Thyroid gland (tissue), 4 donors: ENCODE data around the gene CHDH. TPM values are rescaled to one million over a fixed set of nuclear protein-coding genes. Genes with fewer than 3 reads are reported as not detected.

Source experiments
- DNase-seq, 2 donors: peaks; one replicate each; pipeline ENCODE4 v3.0.0-alpha.2; 2019
- H3K27ac ChIP-seq, 3 donors: fragments of 200-600 bp; sonication (generic); 1 replicate in 2 of 3; 2 replicates in 1 of 3; pipeline ENCODE4 v1.5.1; 2016 to 2019; ENCODE audit warnings: mild to moderate bottlenecking in 1 of 3, moderate library complexity in 1 of 3
- H3K27me3 ChIP-seq: fragments of 200-600 bp; sonication (generic); one replicate; pipeline ENCODE4 v1.5.1; 2019
- H3K36me3 ChIP-seq, 2 donors: fragments of 200-600 bp; sonication (generic); one replicate each; pipeline ENCODE4 v1.5.1; 2016 to 2019
- H3K4me1 ChIP-seq, 2 donors: fragments of 200-600 bp; sonication (generic); one replicate each; pipeline ENCODE4 v1.5.1; 2017 to 2019
- H3K4me3 ChIP-seq, 3 donors: fragments of 200-600 bp; sonication (generic); replicated peaks in 1 of 3; 1 replicate in 2 of 3; 2 replicates in 1 of 3; pipeline ENCODE4 v1.5.1; 2016; ENCODE audit warnings: mild to moderate bottlenecking in 1 of 3
- H3K9me3 ChIP-seq: fragments of 200-600 bp; sonication (generic); one replicate; pipeline ENCODE4 v1.5.1; 2017
- CTCF ChIP-seq, 6 experiments: fragments of 200-600 bp in 3 of 6; fragments of 450-650 bp in 3 of 6; sonication (generic) in 3 of 6; IDR thresholded peaks; one replicate each; pipeline ENCODE4 v1.5.1; 2016 to 2019; ENCODE audit warnings: antibody characterized with exemption in 6 of 6, mild to moderate bottlenecking in 2 of 6, inconsistent platforms in 1 of 6, moderate library complexity in 1 of 6
- POLR2A ChIP-seq, 2 donors: fragments of 450-650 bp; IDR thresholded peaks; one replicate each; pipeline ENCODE4 v1.6.1; 2017; ENCODE audit warnings: antibody characterized with exemption in 2 of 2, mild to moderate bottlenecking in 2 of 2, moderate library complexity in 1 of 2
- WGBS, 2 donors: methylation state at CpG; one replicate each; pipeline ENCODE4 v1.1.5; 2017; 5-methylcytosine and 5-hydroxymethylcytosine counted together
- intact Hi-C: fragments of 100-400 bp; cut with DNase I; formaldehyde crosslinking; loops from one replicate; pipeline ENCODE4 v1.15.1; 2023
- total RNA-seq, 4 donors: library from RNA; depleted of rRNA; stranded (reverse); fragments of >200 nt; gene quantifications; one replicate each; pipeline ENCODE4 v1.2.3, GENCODE V29; 2016

The CHDH gene
- total RNA-seq, 4 donors from 2014 or later: 4.7 to 26.9 (median 11.1) TPM

- H3K9me3 ChIP-seq: no peaks in the 10 kb centered on the region
- intact Hi-C loops: no loop called here
- TF ChIP-seq POLR2A (IDR thresholded peaks at IDR 0.05): no peak
- TF ChIP-seq CTCF (IDR thresholded peaks at IDR 0.05): no peak
- H3K36me3 ChIP-seq: peaks cover 15 to 33% of the 10 kb centered on the region in 2 donors
- no peaks in the 10 kb centered on the region for H3K27me3 ChIP-seq
- no peaks in the 10 kb centered on the region for H3K4me1 ChIP-seq
- no peak overlapping the region for H3K4me3 ChIP-seq
- WGBS, 2 donors: 92 to 94% methylated on average over 3 of the region's 3 CpGs
- no peak overlapping the region for H3K27ac ChIP-seq
- DNase-seq: no peak
Measured at GRCh38 chr3:53862241-53862640, 16.0 kb upstream of the CHDH start.

- Histone ChIP-seq H3K27me3 (no peaks in the 10 kb centered on the region), H3K4me3 (no peak overlapping the region), H3K9me3 (no peaks in the 10 kb centered on the region), H3K4me1 (peaks cover 0 to 5% of the 10 kb centered on the region in 2 donors), H3K36me3 (peaks cover 11 to 33% of the 10 kb centered on the region in 2 donors), H3K27ac (no peak overlapping the region)
- TF ChIP-seq CTCF (IDR thresholded peaks at IDR 0.05): no peak
- no peak for TF ChIP-seq POLR2A (IDR thresholded peaks at IDR 0.05)
- intact Hi-C loops: no loop called here
- no peak for DNase-seq
- 88 to 90% methylated on average over 4 of the region's 4 CpGs for WGBS, 2 donors
Measured at GRCh38 chr3:53860196-53860595, 14.0 kb upstream of the CHDH start.

- no peak overlapping the region for H3K27ac ChIP-seq
- no peak for DNase-seq
- peaks cover 7 to 27% of the 10 kb centered on the region in 2 donors for H3K36me3 ChIP-seq
- no peak for TF ChIP-seq POLR2A (IDR thresholded peaks at IDR 0.05)
- TF ChIP-seq CTCF (IDR thresholded peaks at IDR 0.05): no peak
- intact Hi-C loops: no loop called here
- no peak overlapping the region for H3K4me3 ChIP-seq
- no peaks in the 10 kb centered on the region for H3K27me3 ChIP-seq
- WGBS, 2 donors: 97 to 98% methylated on average over 6 of the region's 6 CpGs
- H3K4me1 ChIP-seq: peaks cover 0 to 5% of the 10 kb centered on the region in 2 donors
- no peaks in the 10 kb centered on the region for H3K9me3 ChIP-seq
Measured at GRCh38 chr3:53859178-53859577, 13.0 kb upstream of the CHDH start.

GRCh38 chr3:53858096-53858741 is 12.0 kb upstream of the CHDH start:
- Histone ChIP-seq H3K27me3 (no peaks in the 10 kb centered on the region), H3K36me3 (peaks cover 7 to 20% of the 10 kb centered on the region in 2 donors), H3K27ac (no peak overlapping the region), H3K9me3 (no peaks in the 10 kb centered on the region), H3K4me3 (no peak overlapping the region), H3K4me1 (peaks cover 0 to 5% of the 10 kb centered on the region in 2 donors)
- 88 to 92% methylated on average over 7 of the region's 7 CpGs for WGBS, 2 donors
- TF ChIP-seq POLR2A (IDR thresholded peaks at IDR 0.05) (no peak), CTCF (IDR thresholded peaks at IDR 0.05) (no peak)
- no peak for DNase-seq
- intact Hi-C loops: no loop called here

- H3K4me3 ChIP-seq: no peak overlapping the region
- H3K36me3 ChIP-seq: peaks cover under 1 to 14% of the 10 kb centered on the region in 2 donors
- no peaks in the 10 kb centered on the region for H3K9me3 ChIP-seq
- no peak for DNase-seq
- 86 to 91% methylated on average over 7 of the region's 7 CpGs for WGBS, 2 donors
- TF ChIP-seq CTCF (IDR thresholded peaks at IDR 0.05): no peak
- TF ChIP-seq POLR2A (IDR thresholded peaks at IDR 0.05): no peak
- no peaks in the 10 kb centered on the region for H3K27me3 ChIP-seq
- intact Hi-C loops: no loop called here
- peaks cover 0 to 5% of the 10 kb centered on the region in 2 donors for H3K4me1 ChIP-seq
- H3K27ac ChIP-seq: no peak overlapping the region
Measured at GRCh38 chr3:53856964-53857363, 10.7 kb upstream of the CHDH start.
